Measurements from ENCODE around the gene FUCA1. TPM values are rescaled to one million over a fixed set of nuclear protein-coding genes. Genes with fewer than 3 reads are reported as not detected.
A peak's percentile ranks its signal among the peaks of the same experiment; 100 is the strongest.

FUCA1 gene
- total and polyA plus RNA-seq, 2 donors (not counting 3 experiments of a cell fraction or from before 2014, with no cell fraction given), result 4.9 to 5.6 TPM

DNA sequence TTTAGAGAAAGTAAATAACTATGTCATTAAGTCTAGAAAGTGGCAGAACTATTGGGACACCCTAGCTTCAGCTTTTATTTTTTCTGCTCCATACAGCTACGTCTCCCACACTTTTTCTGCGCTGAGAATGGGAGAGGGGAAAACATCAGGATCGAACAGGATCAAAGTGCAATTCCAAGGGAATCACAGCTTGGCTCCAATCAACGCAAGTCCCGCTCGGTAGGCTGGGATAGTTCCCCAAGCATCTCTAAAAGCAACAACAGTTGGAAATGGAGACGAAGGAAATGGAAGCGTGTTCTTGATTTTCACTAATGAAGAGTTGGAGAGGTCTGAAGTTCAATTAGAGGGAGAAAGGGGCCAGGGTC lies 43.4 kb downstream of the FUCA1 start:
- TF ChIP-seq FOS (IDR thresholded peaks at IDR 0.05; ENCODE audit: borderline replicate concordance, insufficient read depth, low read length) (no peak), GATA2 (IDR thresholded peaks at IDR 0.05; ENCODE audit: insufficient read depth, insufficient read length, low read depth, low read length) (no peak), EZH2 (IDR thresholded peaks at IDR 0.05; ENCODE audit: borderline replicate concordance, low read depth, low read length, severe bottlenecking) (no peak), MYC (IDR thresholded peaks at IDR 0.05; ENCODE audit: low read depth, low read length) (no peak), POLR2AphosphoS5 (IDR thresholded peaks at IDR 0.05; ENCODE audit: insufficient read depth, low read depth, low read length) (no peak), POLR2A (IDR thresholded peaks at IDR 0.05; ENCODE audit: low read depth, low read length) (no peak)
- Histone ChIP-seq H3K9me1 (replicated peaks; ENCODE audit: control insufficient read depth, extremely low read depth, insufficient read depth, low read length) (no peaks in the 10 kb centered on the region), H3K4me1 (ENCODE audit: control insufficient read depth, extremely low read depth, insufficient read depth, low read length) (peaks cover 9% of the 10 kb centered on the region), H3K36me3 (ENCODE audit: control insufficient read depth in 2 of 2, extremely low read depth in 1 of 2, insufficient read depth in 2 of 2, low read length in 2 of 2) (no peaks in the 10 kb centered on the region), H3K9ac (replicated peaks; ENCODE audit: extremely low read depth, insufficient read depth, low read length) (peak overlapping the region; percentile 96), H3K4me3 (replicated peaks in 1 of 3; ENCODE audit: insufficient read depth in 1 of 3, low read depth in 1 of 3, low read length in 3 of 3) (peak overlapping the region; percentile 91 to 99 (median 99)), H3K4me2 (ENCODE audit: insufficient read depth, low read length) (peak overlapping the region; percentile 99), H3K79me2 (ENCODE audit: control insufficient read depth, insufficient read depth, low read length) (peaks cover 6% of the 10 kb centered on the region), H4K20me1 (replicated peaks; ENCODE audit: control insufficient read depth, extremely low read depth, insufficient read depth, low read length) (no peaks in the 10 kb centered on the region), H3K9me3 (replicated peaks; ENCODE audit: control insufficient read depth, insufficient read depth, low read length) (no peaks in the 10 kb centered on the region), H3K27me3 (ENCODE audit: control insufficient read depth in 2 of 2, insufficient read depth in 2 of 2, low read length in 2 of 2) (no peaks in the 10 kb centered on the region), H3K27ac (ENCODE audit: insufficient read depth, low read depth, low read length) (peak overlapping the region; percentile 76), H2AFZ (ENCODE audit: low read depth, low read length) (peak overlapping the region; percentile 81)
- ChIA-PET POLR2A (interaction anchor here (0.7 to 1.4 kb wide), 4 partner anchors 9 to 24 kb away, joined by 3 to 5 read pairs (median 4); partner anchors contain the start of gene GALE), CTCF (interaction anchor here (0.9 to 1.7 kb wide), 10 partner anchors 12 to 127 kb away, joined by 3 to 11 read pairs (median 4); partner anchors contain the start of gene PITHD1)
- DNase-seq (ENCODE audit: low read depth, low spot score) (no peak), FAIRE-seq (no peak)
- intact Hi-C loops (cut with micrococcal nuclease) (loop anchor here (1.0 to 5.0 kb wide), 3 partner anchors 15 to 133 kb away; partner anchors contain the start of genes FUCA1 and PNRC2), dilution Hi-C loops (cut with MboI; ENCODE audit: extremely low pct_ligation_motif_present, low sequenced_read_pairs) (no loop called here)
- TSS peak; percentile 78 for BruUV-seq (replicated peaks)

DNA sequence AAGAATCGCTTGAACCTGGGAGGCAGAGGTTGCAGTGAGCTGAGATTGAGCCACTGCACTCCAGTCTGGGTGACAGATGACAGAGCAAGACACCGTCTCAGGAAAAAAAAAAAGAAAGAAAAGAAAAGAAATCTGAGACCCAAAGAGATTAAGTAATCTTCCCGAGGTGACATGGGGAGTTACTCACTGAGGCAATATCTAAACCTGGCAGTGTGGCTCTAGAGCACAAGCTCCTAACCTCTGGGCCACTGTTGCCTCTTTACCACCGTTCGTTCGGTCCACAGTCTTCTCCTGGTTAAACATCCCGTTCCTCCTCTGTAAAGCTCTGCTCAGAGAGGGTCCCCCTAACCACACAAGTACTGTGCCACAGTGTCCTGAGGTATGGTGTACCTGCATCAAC lies 44.3 kb downstream of the FUCA1 start:
- no peak overlapping the region for H3K9ac ChIP-seq (replicated peaks; ENCODE audit: extremely low read depth, insufficient read depth, low read length)
- dilution Hi-C loops (cut with MboI; ENCODE audit: extremely low pct_ligation_motif_present, low sequenced_read_pairs) (no loop called here), intact Hi-C loops (cut with micrococcal nuclease) (no loop called here)
- no peaks in the 10 kb centered on the region for H3K27me3 ChIP-seq (ENCODE audit: control insufficient read depth in 2 of 2, insufficient read depth in 2 of 2, low read length in 2 of 2)
- DNase-seq (ENCODE audit: low read depth, low spot score) (no peak), FAIRE-seq (peak; percentile 24)
- peaks cover 6% of the 10 kb centered on the region for H3K79me2 ChIP-seq (ENCODE audit: control insufficient read depth, insufficient read depth, low read length)
- H3K9me3 ChIP-seq (replicated peaks; ENCODE audit: control insufficient read depth, insufficient read depth, low read length), result no peaks in the 10 kb centered on the region
- BruUV-seq (replicated peaks), result no TSS peak
- no peaks in the 10 kb centered on the region for H3K36me3 ChIP-seq (ENCODE audit: control insufficient read depth in 2 of 2, extremely low read depth in 1 of 2, insufficient read depth in 2 of 2, low read length in 2 of 2)
- H3K4me2 ChIP-seq (ENCODE audit: insufficient read depth, low read length), result peak overlapping the region; percentile 99
- no peak for TF ChIP-seq POLR2A (IDR thresholded peaks at IDR 0.05; ENCODE audit: low read depth, low read length)
- TF ChIP-seq GATA2 (IDR thresholded peaks at IDR 0.05; ENCODE audit: insufficient read depth, insufficient read length, low read depth, low read length), result no peak
- TF ChIP-seq, protein P1, sequence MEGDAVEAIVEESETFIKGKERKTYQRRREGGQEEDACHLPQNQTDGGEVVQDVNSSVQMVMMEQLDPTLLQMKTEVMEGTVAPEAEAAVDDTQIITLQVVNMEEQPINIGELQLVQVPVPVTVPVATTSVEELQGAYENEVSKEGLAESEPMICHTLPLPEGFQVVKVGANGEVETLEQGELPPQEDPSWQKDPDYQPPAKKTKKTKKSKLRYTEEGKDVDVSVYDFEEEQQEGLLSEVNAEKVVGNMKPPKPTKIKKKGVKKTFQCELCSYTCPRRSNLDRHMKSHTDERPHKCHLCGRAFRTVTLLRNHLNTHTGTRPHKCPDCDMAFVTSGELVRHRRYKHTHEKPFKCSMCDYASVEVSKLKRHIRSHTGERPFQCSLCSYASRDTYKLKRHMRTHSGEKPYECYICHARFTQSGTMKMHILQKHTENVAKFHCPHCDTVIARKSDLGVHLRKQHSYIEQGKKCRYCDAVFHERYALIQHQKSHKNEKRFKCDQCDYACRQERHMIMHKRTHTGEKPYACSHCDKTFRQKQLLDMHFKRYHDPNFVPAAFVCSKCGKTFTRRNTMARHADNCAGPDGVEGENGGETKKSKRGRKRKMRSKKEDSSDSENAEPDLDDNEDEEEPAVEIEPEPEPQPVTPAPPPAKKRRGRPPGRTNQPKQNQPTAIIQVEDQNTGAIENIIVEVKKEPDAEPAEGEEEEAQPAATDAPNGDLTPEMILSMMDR (IDR thresholded peaks at IDR 0.05; ENCODE audit: extremely low read depth in 1 of 2, insufficient read depth in 1 of 2, low read depth in 1 of 2, low read length in 2 of 2), result no peak
- TF ChIP-seq, protein P2, sequence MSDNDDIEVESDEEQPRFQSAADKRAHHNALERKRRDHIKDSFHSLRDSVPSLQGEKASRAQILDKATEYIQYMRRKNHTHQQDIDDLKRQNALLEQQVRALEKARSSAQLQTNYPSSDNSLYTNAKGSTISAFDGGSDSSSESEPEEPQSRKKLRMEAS (IDR thresholded peaks at IDR 0.05; ENCODE audit: insufficient read depth, insufficient read length), result no peak
- TF ChIP-seq POLR2AphosphoS5 (IDR thresholded peaks at IDR 0.05; ENCODE audit: insufficient read depth, low read depth, low read length), result no peak
- no peak for TF ChIP-seq FOS (IDR thresholded peaks at IDR 0.05; ENCODE audit: borderline replicate concordance, insufficient read depth, low read length)
- no peak overlapping the region for H2AFZ ChIP-seq (ENCODE audit: low read depth, low read length)
- CTCF ChIA-PET, result interaction anchor here (1.2 to 3.2 kb wide), 3 partner anchors 11 to 92 kb away, joined by 3 to 23 read pairs (median 4); no protein-coding TSS in a partner anchor
- no peaks in the 10 kb centered on the region for H4K20me1 ChIP-seq (replicated peaks; ENCODE audit: control insufficient read depth, extremely low read depth, insufficient read depth, low read length)
- no peaks in the 10 kb centered on the region for H3K9me1 ChIP-seq (replicated peaks; ENCODE audit: control insufficient read depth, extremely low read depth, insufficient read depth, low read length)
- no peak overlapping the region for H3K4me3 ChIP-seq (replicated peaks in 1 of 3; ENCODE audit: insufficient read depth in 1 of 3, low read depth in 1 of 3, low read length in 3 of 3)
- H3K4me1 ChIP-seq (ENCODE audit: control insufficient read depth, extremely low read depth, insufficient read depth, low read length), result peaks cover 9% of the 10 kb centered on the region
- POLR2A ChIA-PET, result no interaction called here
- H3K27ac ChIP-seq (ENCODE audit: insufficient read depth, low read depth, low read length), result no peak overlapping the region
